ENCODE data around the gene ITPR1.

Gene ITPR1

GRCh38 chr3:4853749-4854140 lies 360.6 kb downstream of the ITPR1 start (continued):
- TF ChIP-seq PATZ1 (CRISPR knock-in tag; IDR thresholded peaks at IDR 0.05; ENCODE audit: borderline replicate concordance), result no peak

GRCh38 chr3:4855676-4856075 lies 362.5 kb downstream of the ITPR1 start:
- ATAC-seq, result no peak

GRCh38 chr3:4856136-4856535 lies 363.0 kb downstream of the ITPR1 start:
- no peak for ATAC-seq
- TF ChIP-seq TCF4 (CRISPR knock-in tag; IDR thresholded peaks at IDR 0.05; ENCODE audit: borderline replicate concordance) (no peak), ZFP30 (CRISPR knock-in tag; IDR thresholded peaks at IDR 0.05) (no peak), BACH2 (CRISPR knock-in tag; IDR thresholded peaks at IDR 0.05; ENCODE audit: borderline replicate concordance) (no peak), PATZ1 (CRISPR knock-in tag; IDR thresholded peaks at IDR 0.05; ENCODE audit: borderline replicate concordance) (no peak), ARNTL (CRISPR knock-in tag; IDR thresholded peaks at IDR 0.05; ENCODE audit: borderline replicate concordance, low read depth) (no peak), PPARA (CRISPR knock-in tag; IDR thresholded peaks at IDR 0.05; ENCODE audit: borderline replicate concordance) (no peak), CSRNP3 (CRISPR knock-in tag; IDR thresholded peaks at IDR 0.05) (no peak), ESRRG (CRISPR knock-in tag; IDR thresholded peaks at IDR 0.05) (no peak), CSDC2 (CRISPR knock-in tag; IDR thresholded peaks at IDR 0.05) (no peak)

More at GRCh38 chr3:4855676-4856075, 362.5 kb downstream of the ITPR1 start:
- TF ChIP-seq OSR1 (CRISPR knock-in tag; IDR thresholded peaks at IDR 0.05) (no peak), ISL1 (CRISPR knock-in tag; IDR thresholded peaks at IDR 0.05) (no peak), CSDC2 (CRISPR knock-in tag; IDR thresholded peaks at IDR 0.05) (no peak), ZC3H10 (CRISPR knock-in tag; IDR thresholded peaks at IDR 0.05) (no peak), ZNF8 (CRISPR knock-in tag; IDR thresholded peaks at IDR 0.05) (no peak), GLIS3 (CRISPR knock-in tag; IDR thresholded peaks at IDR 0.05) (no peak), TCF4 (CRISPR knock-in tag; IDR thresholded peaks at IDR 0.05; ENCODE audit: borderline replicate concordance) (no peak), SNAI2 (CRISPR knock-in tag; IDR thresholded peaks at IDR 0.05) (no peak), ZNF565 (CRISPR knock-in tag; conservative IDR thresholded peaks at IDR 0.05; ENCODE audit: low read depth) (no peak), PPARA (CRISPR knock-in tag; IDR thresholded peaks at IDR 0.05; ENCODE audit: borderline replicate concordance) (no peak)

- no peak for ATAC-seq
- TF ChIP-seq ZNF70 (CRISPR knock-in tag; IDR thresholded peaks at IDR 0.05) (no peak), ZC3H10 (CRISPR knock-in tag; IDR thresholded peaks at IDR 0.05) (no peak), TSHZ2 (CRISPR knock-in tag; IDR thresholded peaks at IDR 0.05) (no peak), PPARA (CRISPR knock-in tag; IDR thresholded peaks at IDR 0.05; ENCODE audit: borderline replicate concordance) (no peak), POU6F1 (CRISPR knock-in tag; IDR thresholded peaks at IDR 0.05; ENCODE audit: borderline replicate concordance, low read depth) (no peak), ZNF8 (CRISPR knock-in tag; IDR thresholded peaks at IDR 0.05) (no peak), ISL1 (CRISPR knock-in tag; IDR thresholded peaks at IDR 0.05) (no peak), ZFP3 (CRISPR knock-in tag; IDR thresholded peaks at IDR 0.05) (no peak), PATZ1 (CRISPR knock-in tag; IDR thresholded peaks at IDR 0.05; ENCODE audit: borderline replicate concordance) (no peak)
These were observed 363.4 kb downstream of the ITPR1 start for GRCh38 chr3:4856564-4856963.

All from SK-N-SH treated with all-trans-retinoic acid at 6 μM for 48 hours (cell line).